AG09309 (cell line): ENCODE measurements around the gene CIPC.

Source experiments
- DNase-seq: peaks from one replicate; pipeline ENCODE4 v3.0.0-alpha.2; 2010; ENCODE audit warnings: low read depth
- H3K4me3 ChIP-seq: 2 replicates; pipeline ENCODE4 v1.5.1; 2011; ENCODE audit warnings: mild to moderate bottlenecking, low read depth, low read length, moderate library complexity; ENCODE audit not compliant: control insufficient read depth
- TF ChIP-seq, protein P1 (sequence below): IDR thresholded peaks from 2 replicates; pipeline ENCODE4 v1.5.1; 2011; ENCODE audit warnings: mild to moderate bottlenecking, low read depth, low read length, inconsistent platforms; ENCODE audit not compliant: insufficient read depth, control insufficient read depth; ENCODE audit errors: missing control alignments

CIPC gene

DNA sequence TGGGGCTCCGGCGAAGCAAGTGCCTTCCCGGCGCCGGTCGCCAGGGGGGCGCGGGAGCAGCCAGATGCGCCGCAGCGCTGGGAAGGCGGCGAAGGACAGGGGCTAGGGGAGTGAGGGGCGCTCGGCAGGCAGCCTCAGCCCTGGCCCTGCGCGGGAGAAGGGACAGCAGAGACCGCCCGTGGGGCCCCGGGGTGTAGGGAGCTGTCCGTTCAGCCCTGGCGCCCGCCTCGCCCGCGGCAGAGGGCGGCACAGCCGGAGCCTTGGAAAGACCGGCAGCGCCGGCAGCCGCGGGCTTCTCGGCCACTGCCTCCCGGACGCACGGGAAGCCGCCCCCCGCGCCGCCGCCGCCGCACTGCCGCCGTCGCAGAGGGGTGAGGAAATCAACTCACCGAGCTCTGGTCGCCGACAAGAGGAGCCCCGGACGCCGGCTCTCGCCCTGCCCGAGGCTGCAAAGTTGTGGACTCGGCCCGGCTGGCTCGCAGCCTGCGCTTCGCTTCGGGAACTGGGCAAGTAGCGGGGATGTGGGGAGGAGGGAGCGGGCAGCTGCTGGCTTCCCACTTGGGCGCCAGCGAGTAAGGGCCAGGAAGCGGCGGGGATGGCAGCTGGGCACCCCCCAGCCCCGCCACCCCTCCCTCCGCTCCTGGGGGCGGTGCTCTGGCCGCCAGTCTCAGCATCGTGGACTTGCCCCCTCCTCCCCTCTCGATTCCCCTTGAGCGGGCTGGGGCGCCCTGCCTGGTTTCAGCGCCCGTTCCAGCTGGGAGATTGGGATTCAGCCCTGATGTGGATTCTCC, 43.4 kb downstream of the CIPC start, which contains the start of gene ZDHHC22:
TSS of gene ZDHHC22 (minus strand) at position 578 of the 791 bp plus-strand sequence. CDS start 2,053 bp downstream, outside the sequence.
- peak within 1 kb of the TSS; percentile 29 for H3K4me3 ChIP-seq
- no peak for DNase-seq
- TF ChIP-seq, protein P1, sequence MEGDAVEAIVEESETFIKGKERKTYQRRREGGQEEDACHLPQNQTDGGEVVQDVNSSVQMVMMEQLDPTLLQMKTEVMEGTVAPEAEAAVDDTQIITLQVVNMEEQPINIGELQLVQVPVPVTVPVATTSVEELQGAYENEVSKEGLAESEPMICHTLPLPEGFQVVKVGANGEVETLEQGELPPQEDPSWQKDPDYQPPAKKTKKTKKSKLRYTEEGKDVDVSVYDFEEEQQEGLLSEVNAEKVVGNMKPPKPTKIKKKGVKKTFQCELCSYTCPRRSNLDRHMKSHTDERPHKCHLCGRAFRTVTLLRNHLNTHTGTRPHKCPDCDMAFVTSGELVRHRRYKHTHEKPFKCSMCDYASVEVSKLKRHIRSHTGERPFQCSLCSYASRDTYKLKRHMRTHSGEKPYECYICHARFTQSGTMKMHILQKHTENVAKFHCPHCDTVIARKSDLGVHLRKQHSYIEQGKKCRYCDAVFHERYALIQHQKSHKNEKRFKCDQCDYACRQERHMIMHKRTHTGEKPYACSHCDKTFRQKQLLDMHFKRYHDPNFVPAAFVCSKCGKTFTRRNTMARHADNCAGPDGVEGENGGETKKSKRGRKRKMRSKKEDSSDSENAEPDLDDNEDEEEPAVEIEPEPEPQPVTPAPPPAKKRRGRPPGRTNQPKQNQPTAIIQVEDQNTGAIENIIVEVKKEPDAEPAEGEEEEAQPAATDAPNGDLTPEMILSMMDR = no peak

- TF ChIP-seq, protein P1 = no peak
- no peak for DNase-seq
- H3K4me3 ChIP-seq = no peak overlapping the region; the same call in 1 of the 2 replicates
Observed at GRCh38 chr14:77142005-77142800, 44.1 kb downstream of the CIPC start.

DNA sequence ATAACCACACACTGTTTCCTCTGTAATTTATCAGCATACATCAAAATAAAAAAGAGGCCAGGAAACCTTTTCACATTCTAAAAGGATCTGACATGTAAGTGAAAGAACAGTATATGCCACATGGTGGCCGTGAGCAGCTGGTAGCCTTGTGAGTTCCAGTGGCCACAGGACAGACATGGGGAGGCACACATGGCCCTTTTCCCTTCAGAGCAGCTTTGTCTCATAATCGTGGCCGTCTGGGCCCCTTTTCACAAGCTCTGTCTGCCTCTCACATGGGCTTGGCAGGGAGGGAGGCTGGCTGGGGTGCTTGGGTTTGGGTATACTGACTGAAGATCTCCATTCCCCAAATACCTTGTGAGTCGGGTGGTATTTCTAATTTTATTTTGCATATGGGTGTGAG, 45.0 kb downstream of the CIPC start:
- TF ChIP-seq, protein P1 = no peak
- no peak for DNase-seq
- H3K4me3 ChIP-seq = no peak overlapping the region

DNA sequence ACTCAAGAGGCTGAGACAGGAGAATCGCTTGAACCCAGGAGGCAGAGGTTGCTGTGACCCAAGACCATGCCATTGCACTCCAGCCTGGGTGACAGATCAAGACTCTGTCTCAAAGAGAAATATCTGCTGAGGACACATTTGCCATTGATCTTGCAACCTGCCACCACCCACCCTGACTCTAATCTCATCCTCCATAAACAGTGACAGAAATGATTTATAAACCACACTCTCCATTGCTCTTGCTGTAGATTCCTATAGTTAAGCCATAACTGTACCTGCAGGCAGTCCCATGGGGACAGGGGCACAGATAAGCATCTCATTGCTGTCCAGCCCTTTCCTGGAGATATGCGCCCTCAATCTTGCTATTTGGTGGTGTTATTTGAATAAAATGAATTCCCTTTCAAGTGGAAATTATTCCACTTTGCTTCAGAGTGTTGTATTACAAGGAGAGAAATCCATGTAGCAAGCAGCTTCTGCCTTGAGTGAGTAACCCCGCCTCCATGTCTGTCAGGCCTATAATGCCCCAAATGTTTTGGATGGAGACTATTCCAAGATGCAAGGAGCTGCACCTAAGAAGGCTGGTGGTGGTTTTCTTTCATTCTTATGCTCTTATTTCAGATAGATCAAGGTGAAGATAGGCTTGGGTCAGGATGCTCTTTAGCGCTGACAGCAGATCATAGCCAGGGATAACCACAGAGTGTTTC, 46.5 kb downstream of the CIPC start:
- TF ChIP-seq, protein P1 = no peak
- no peak for DNase-seq
- no peak overlapping the region for H3K4me3 ChIP-seq

GRCh38 chr14:77145975-77146740, 48.1 kb downstream of the CIPC start:
- H3K4me3 ChIP-seq = no peak overlapping the region
- DNase-seq = no peak
- TF ChIP-seq, protein P1 = no peak
